Esophagus (tissue), 2 donors: Measurements from ENCODE around the gene CREB3L2. TPM values are rescaled to one million over a fixed set of nuclear protein-coding genes. Genes with fewer than 3 reads are reported as not detected.

ENCODE experiments used
- H3K27ac ChIP-seq, 2 donors: one replicate each; pipeline ENCODE4 v1.5.1; 2013; ENCODE audit warnings: low read depth in 2 of 2, mild to moderate bottlenecking in 2 of 2, inconsistent platforms in 1 of 2, low read length in 1 of 2, moderate library complexity in 1 of 2
- H3K27me3 ChIP-seq, 2 donors: one replicate each; pipeline ENCODE4 v1.6.1; 2013; ENCODE audit warnings: low read length in 2 of 2, control low read depth in 1 of 2, mild to moderate bottlenecking in 1 of 2; ENCODE audit not compliant: insufficient read depth in 2 of 2, control insufficient read depth in 1 of 2
- H3K36me3 ChIP-seq, 2 donors: one replicate each; pipeline ENCODE4 v1.6.1; 2013; ENCODE audit warnings: low read length in 1 of 2; ENCODE audit not compliant: control insufficient read depth in 2 of 2, insufficient read depth in 2 of 2
- H3K4me1 ChIP-seq, 2 donors: one replicate each; pipeline ENCODE4 v1.6.1; 2013; ENCODE audit warnings: low read length in 1 of 2; ENCODE audit not compliant: control insufficient read depth in 2 of 2, insufficient read depth in 2 of 2
- H3K4me3 ChIP-seq, 2 donors: one replicate each; pipeline ENCODE4 v1.5.1; 2013; ENCODE audit warnings: low read length in 2 of 2, mild to moderate bottlenecking in 2 of 2, low read depth in 1 of 2, moderate library complexity in 1 of 2
- H3K9me3 ChIP-seq, 2 donors: one replicate each; pipeline ENCODE4 v1.6.1; 2013; ENCODE audit warnings: mild to moderate bottlenecking in 2 of 2, low read depth in 1 of 2, low read length in 1 of 2, moderate library complexity in 1 of 2; ENCODE audit not compliant: control insufficient read depth in 2 of 2, insufficient read depth in 1 of 2
- WGBS, 2 donors: extraction: QIAGEN DNeasy Blood & Tissue Kit; methylation state at CpG; one replicate each; pipeline ENCODE4 v1.1.7; 2013; 5-methylcytosine and 5-hydroxymethylcytosine counted together
- polyA plus RNA-seq, 2 donors: library from polyadenylated mRNA; stranded (reverse); fragments of 200-250 nt; gene quantifications; one replicate each; pipeline ENCODE4 v1.2.3, GENCODE V29; 2013
- donor health status: healthy with polysubstance abuse.
- donor health status: Bipolar disorder and iron deficiency.

The CREB3L2 gene
- polyA plus RNA-seq, 2 donors = 4.9 to 7.3 TPM

DNA sequence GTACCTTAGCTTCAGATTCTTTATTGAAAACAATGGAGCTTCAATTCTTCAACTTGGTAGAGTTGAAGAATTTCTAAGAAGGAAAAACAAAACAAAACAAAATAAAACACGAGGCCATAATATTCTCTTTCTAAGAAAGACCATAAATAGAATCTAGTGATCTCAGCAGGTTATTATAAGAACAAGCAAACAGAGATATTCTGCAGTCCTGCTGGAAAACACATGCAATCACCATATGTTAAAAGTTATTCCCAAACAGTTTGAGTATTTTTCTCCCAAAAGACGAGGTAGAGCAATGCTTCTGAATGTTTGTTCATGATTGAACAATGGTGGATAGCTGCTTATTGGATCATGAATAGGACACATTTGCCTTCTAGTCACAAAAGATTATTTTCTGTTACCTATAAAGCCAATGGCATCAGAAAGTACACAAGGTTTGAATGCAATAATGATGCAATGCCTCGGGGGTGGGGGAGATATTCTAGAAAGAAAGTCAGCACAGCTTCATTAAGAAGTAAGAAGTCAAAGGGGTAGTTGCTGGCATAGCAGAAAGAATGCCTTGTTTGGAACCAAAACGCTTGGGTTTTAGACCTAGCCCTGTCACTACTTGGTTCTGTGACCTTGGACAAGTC, 59.3 kb downstream of the CREB3L2 start:
- Histone ChIP-seq H3K9me3 (no peaks in the 10 kb centered on the region), H3K36me3 (peaks cover 0 to 3% of the 10 kb centered on the region in 2 donors), H3K4me3 (no peak overlapping the region), H3K27me3 (no peaks in the 10 kb centered on the region), H3K4me1 (peaks cover 2 to 5% of the 10 kb centered on the region in 2 donors), H3K27ac (peak overlapping the region in 1 of 2 donors; percentile 40)
- 57 to 61% methylated on average over 4 of the region's 4 CpGs for WGBS, 2 donors

DNA sequence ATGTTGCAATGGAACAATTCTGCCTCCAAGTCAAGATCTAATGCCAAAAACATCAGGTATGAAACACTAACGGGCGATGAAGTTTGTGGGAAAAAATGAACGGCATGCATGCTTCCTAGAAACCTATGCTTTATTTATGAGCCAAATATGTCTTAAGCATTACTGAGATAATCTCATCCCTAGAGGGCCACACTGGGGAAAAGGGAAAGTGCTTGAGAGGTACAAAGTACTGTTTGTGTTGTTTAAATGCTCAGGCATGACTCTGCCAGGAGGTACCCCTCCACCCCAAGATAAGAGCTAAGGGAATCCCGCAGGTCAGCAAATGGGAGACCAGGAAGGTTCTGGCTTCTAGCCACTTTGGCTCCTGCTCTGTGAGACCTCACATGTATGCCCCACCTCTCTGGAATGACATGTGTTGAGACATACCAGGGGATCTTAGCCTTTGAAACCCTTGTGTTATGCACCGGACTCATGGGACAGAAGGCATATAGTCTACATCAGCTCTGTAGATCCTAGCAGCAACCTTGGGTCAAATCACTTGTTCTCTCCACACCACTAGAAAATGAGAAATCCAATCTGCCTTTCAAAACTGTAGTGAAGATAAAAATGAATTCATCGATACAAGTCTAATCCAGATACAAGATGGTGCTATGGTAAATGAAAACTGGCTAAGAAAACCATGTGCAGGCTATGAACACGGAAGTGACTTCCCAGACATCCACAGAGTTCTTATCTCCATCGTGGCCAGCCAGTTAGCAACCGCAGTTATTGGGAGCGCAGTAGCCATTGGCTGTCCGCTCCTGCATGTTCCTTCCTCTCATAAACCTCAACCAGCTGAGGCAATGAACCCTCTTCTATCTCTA, 61.0 kb downstream of the CREB3L2 start:
- 69 to 78% methylated on average over 11 of the region's 11 CpGs for WGBS, 2 donors
- Histone ChIP-seq H3K4me1 (peaks cover 7 to 9% of the 10 kb centered on the region in 2 donors), H3K27ac (no peak overlapping the region), H3K27me3 (no peaks in the 10 kb centered on the region), H3K4me3 (no peak overlapping the region), H3K9me3 (no peaks in the 10 kb centered on the region), H3K36me3 (peaks cover 0 to 3% of the 10 kb centered on the region in 2 donors)

DNA sequence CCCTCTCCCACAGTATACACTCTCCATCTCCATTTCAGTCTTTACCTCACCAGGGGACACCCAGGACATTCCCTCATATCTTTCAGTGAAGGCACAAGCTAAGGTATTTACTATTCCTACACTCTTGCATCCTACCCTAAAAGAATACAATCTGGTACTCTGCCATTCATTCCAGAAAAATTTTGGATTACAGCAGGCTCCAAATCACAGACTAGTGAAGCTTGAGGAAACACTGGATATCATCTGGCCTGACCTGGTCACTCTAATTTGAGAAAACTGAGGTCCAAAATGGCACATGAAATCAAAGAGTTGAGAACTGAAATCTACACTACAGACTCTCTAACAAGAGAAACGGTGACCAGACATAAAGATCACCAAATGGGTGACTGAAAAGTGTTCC, 61.7 kb downstream of the CREB3L2 start:
- H3K4me3 ChIP-seq = no peak overlapping the region
- H3K27me3 ChIP-seq = no peaks in the 10 kb centered on the region
- H3K9me3 ChIP-seq = no peaks in the 10 kb centered on the region
- H3K36me3 ChIP-seq = peaks cover 0 to 3% of the 10 kb centered on the region in 2 donors
- 45 to 51% methylated on average over 1 of the region's 1 CpG for WGBS, 2 donors
- no peak overlapping the region for H3K27ac ChIP-seq
- peaks cover 7 to 9% of the 10 kb centered on the region in 2 donors for H3K4me1 ChIP-seq

DNA sequence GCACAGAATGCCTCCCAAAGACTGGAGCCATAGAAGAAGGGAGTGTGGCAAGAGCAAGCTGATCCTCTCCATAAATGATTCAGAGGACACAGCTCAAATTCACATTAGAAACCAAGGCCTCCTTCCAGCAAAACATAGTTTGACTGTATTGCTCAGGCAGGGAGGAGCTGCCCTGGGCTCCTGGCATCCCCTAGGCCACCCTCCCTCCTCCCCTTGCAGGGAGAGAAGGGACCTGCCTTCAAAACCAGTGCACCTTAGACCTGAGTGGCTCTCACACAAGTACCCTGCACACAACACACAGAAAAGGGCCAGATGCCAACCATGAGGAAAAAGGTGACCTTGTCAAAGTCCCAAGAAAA, 64.7 kb downstream of the CREB3L2 start:
- Histone ChIP-seq H3K27ac (peak overlapping the region; percentile 45 to 85), H3K4me3 (no peak overlapping the region), H3K9me3 (no peaks in the 10 kb centered on the region), H3K4me1 (peaks cover 9 to 12% of the 10 kb centered on the region in 2 donors), H3K36me3 (peaks cover 0 to 3% of the 10 kb centered on the region in 2 donors), H3K27me3 (no peaks in the 10 kb centered on the region)

DNA sequence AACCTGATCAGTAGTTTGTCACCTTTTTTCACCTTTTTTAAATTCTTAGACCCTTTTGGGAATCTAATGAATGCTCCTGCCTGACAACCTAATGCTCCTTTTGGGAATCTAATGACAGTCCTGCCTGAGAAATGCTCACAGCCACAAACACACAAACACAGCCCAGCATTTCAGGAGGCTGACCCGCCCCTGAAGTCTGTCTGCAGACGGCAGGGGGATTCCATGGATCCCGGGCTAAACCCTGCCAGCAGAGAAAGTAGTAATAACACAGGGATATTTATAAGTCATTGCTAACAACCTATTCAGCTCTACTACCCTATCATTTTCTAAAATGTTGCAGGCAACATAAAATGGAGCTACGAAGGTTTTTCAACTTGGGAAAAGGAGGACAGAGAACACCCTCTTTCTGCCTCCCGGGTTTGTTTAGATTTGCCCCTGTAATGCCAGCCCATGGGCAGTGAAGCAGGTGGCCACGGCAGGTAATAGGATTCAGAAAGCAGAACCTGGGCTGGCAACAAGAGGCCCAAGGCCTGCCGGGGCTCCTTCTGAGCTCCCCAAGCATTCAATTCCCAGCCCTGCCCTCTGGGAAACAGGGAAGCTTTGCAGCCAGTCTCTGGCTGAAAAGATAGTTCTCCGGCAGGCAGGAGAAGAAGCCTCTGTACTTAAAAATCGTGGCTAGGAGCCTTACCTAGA, 65.2 kb downstream of the CREB3L2 start:
- H3K27ac ChIP-seq = peak overlapping the region in 1 of 2 donors; percentile 85
- 58 to 65% methylated on average over 9 of the region's 9 CpGs for WGBS, 2 donors
- H3K4me1 ChIP-seq = peaks cover 9 to 12% of the 10 kb centered on the region in 2 donors
- no peak overlapping the region for H3K4me3 ChIP-seq
- no peaks in the 10 kb centered on the region for H3K27me3 ChIP-seq
- no peaks in the 10 kb centered on the region for H3K9me3 ChIP-seq
- H3K36me3 ChIP-seq = peaks cover 0 to 3% of the 10 kb centered on the region in 2 donors

DNA sequence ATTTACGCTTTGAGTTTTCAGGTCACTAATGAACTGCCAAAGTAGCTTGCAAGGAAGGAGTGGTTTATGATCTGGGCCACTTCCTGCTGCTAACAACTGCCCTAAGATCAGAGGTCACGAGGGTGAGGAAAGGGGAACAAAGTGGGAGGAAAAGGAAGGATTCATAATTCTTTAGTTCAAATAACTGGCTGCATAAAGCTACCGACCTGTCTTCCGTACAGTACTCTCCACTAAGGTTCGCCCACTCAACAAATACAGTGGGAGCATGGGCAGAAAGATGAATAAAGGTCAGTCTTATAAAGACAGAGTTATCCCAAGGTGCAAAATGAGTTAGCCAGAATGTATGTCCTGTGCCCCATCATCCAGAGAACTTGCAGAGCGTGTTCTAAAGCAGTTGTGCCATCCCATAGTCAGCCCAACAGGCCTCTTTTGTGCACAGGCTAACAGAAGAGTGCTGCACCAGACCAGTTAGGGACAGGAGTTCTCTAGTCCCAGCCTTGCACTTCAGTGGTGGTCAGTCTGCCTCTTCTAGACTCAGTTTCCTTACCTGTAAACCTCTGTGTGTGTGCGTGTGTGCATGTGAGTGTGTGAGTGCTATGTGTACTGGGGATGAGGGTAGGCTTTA, 65.9 kb downstream of the CREB3L2 start:
- 73 to 82% methylated on average over 7 of the region's 7 CpGs for WGBS, 2 donors
- Histone ChIP-seq H3K27ac (no peak overlapping the region), H3K36me3 (peaks cover 0 to 3% of the 10 kb centered on the region in 2 donors), H3K9me3 (no peaks in the 10 kb centered on the region), H3K27me3 (no peaks in the 10 kb centered on the region), H3K4me3 (no peak overlapping the region), H3K4me1 (peaks cover 9 to 10% of the 10 kb centered on the region in 2 donors)

DNA sequence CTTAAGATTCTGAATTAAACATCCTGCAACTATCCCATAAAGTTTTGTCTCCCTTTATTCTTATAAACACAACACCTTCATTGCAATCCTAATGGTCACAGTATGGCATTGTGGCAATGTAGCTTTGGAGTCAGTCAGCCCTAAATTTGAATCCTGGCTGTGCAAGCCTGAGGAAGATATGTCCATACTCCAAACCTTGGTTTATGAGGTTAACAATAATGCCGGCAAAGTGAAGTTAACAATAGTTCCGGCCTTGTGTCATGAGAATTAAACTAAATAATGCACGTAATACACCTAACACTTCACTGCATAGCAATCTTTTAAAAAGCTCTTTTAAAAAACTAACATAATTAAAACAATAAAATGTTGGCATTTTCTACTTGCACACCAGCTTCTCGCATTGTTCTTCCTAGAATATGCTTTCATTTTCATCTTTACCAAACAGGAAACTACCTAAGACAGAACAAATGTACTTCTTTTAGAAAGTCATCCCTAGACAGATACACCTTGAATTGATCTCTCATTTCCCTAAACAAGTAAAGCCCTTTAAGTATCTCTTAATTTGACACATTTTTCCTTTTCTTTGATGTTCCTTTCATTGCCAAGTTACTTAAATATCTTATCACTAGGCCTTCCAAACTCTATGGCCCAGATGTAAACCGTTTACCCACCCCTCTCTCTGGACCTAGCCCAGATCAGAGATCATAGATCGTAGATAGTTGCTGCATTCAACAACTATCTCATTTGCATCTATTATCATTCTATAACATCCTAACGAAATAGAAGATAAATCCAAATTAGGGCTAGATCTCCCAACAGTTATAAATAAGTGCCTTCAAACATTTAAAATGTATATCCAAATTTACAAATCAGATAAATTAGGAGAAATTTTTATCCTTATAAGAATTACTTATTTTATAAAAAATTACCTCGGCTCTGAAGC, 66.7 kb downstream of the CREB3L2 start:
- Histone ChIP-seq H3K27me3 (no peaks in the 10 kb centered on the region), H3K4me3 (no peak overlapping the region), H3K27ac (peak overlapping the region in 1 of 2 donors; percentile 5), H3K9me3 (no peaks in the 10 kb centered on the region), H3K4me1 (peaks cover 7 to 10% of the 10 kb centered on the region in 2 donors), H3K36me3 (no peaks in the 10 kb centered on the region)
- WGBS, 2 donors = 59 to 70% methylated on average over 8 of the region's 8 CpGs

DNA sequence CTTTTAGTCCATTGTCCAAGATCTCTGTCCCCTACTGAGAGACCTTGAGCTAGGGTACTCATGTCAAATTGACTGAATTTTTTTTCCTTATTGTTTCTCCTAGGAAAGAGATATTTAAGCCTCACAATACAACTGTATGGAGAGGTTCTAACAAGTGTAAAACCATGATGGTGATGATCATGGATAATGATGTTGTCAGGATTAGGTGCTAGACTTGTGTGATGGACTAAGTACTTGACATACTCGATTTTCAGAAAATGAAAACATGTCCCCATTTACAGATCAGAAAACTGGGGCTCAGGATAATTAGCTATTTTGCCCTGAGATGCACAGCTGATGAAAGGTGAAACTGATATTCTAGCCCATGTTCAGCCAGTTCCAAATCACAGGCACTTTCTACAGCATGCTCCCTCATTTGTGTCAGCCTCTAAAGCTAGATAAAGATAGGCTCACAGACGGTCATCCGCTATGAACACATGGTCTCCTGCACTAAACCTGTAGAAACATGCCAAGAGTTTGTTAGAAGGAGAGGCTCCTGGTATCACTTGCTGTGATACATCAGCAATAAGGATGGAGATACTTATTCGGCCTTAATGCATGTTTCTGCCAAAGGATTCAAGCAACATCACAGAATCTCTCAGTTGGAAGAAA, 67.6 kb downstream of the CREB3L2 start:
- Histone ChIP-seq H3K27ac (peak overlapping the region in 1 of 2 donors; percentile 33), H3K4me3 (no peak overlapping the region), H3K27me3 (no peaks in the 10 kb centered on the region), H3K4me1 (peaks cover 7 to 10% of the 10 kb centered on the region in 2 donors), H3K9me3 (no peaks in the 10 kb centered on the region), H3K36me3 (no peaks in the 10 kb centered on the region)
- 75 to 85% methylated on average over 4 of the region's 4 CpGs for WGBS, 2 donors
